Fibroblast of lung (primary cell): ENCODE data around the gene WDR20.

Experiments
- EZH2 ChIP-seq: IDR thresholded peaks from 2 replicates; pipeline ENCODE4 v1.5.1; 2012; ENCODE audit warnings: low read length, control low read depth, mild to moderate bottlenecking; ENCODE audit errors: missing control alignments
- TF ChIP-seq, protein P1 (sequence below), 2 donors: IDR thresholded peaks in 1 of 2; conservative IDR thresholded peaks in 1 of 2; 1 replicate in 1 of 2; 2 replicates in 1 of 2; pipeline ENCODE4 v1.5.1; 2011 to 2012; ENCODE audit warnings: low read length in 2 of 2, control low read depth in 1 of 2, inconsistent platforms in 1 of 2, low read depth in 1 of 2, mild to moderate bottlenecking in 1 of 2

- TF ChIP-seq, protein P1, sequence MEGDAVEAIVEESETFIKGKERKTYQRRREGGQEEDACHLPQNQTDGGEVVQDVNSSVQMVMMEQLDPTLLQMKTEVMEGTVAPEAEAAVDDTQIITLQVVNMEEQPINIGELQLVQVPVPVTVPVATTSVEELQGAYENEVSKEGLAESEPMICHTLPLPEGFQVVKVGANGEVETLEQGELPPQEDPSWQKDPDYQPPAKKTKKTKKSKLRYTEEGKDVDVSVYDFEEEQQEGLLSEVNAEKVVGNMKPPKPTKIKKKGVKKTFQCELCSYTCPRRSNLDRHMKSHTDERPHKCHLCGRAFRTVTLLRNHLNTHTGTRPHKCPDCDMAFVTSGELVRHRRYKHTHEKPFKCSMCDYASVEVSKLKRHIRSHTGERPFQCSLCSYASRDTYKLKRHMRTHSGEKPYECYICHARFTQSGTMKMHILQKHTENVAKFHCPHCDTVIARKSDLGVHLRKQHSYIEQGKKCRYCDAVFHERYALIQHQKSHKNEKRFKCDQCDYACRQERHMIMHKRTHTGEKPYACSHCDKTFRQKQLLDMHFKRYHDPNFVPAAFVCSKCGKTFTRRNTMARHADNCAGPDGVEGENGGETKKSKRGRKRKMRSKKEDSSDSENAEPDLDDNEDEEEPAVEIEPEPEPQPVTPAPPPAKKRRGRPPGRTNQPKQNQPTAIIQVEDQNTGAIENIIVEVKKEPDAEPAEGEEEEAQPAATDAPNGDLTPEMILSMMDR (conservative IDR thresholded peaks at IDR 0.05 in 1 of 2, IDR thresholded peaks at IDR 0.05 in 1 of 2; ENCODE audit: low read depth in 1 of 2, low read length in 2 of 2): no peak
- no peak for TF ChIP-seq EZH2
Observed at GRCh38 chr14:102177161-102177560, 37.5 kb downstream of the WDR20 start.
